GM18870 (cell line): Measurements from ENCODE around the gene KPNA4.
"Not testable (repeated sequence)": the region's sequence is repeated elsewhere in the genome, so short reads cannot be mapped to it uniquely, and the experiment has no call there.

Experiments used
- ATAC-seq: cut with Tn5 transposase; IDR thresholded peaks from one replicate; pipeline ENCODE4 v1.9.1; 2021; ENCODE audit warnings: moderate library complexity; ENCODE audit not compliant: unreplicated experiment

KPNA4 gene

GRCh38 chr3:160452251-160452650 is 113.1 kb downstream of the KPNA4 start:
- not testable (repeated sequence) for ATAC-seq

GRCh38 chr3:160451602-160452001 is 113.8 kb downstream of the KPNA4 start:
- ATAC-seq, result no peak

GRCh38 chr3:160450846-160451245 is 114.5 kb downstream of the KPNA4 start:
- ATAC-seq, result no peak

GRCh38 chr3:160449636-160450598 is 115.5 kb downstream of the KPNA4 start, which contains the start of gene TRIM59:
Gene TRIM59, minus strand, starts transcription at chr3:160449786. Its CDS starts 10,603 bp downstream, at chr3:160439183.
- peak; percentile 85 for ATAC-seq

- ATAC-seq, result peak; percentile 44
These were observed 116.3 kb downstream of the KPNA4 start for GRCh38 chr3:160448845-160449635.

- no peak for ATAC-seq
These were observed 117.8 kb downstream of the KPNA4 start for GRCh38 chr3:160447544-160447943.

GRCh38 chr3:160446522-160447056 is 118.8 kb downstream of the KPNA4 start:
- ATAC-seq, result no peak

GRCh38 chr3:160445854-160446253 is 119.5 kb downstream of the KPNA4 start:
- no peak for ATAC-seq
